HEK293 (cell line): ENCODE data around the gene M1AP.

Source experiments
- CTCF ChIA-PET: fragments of 350-600 bp; formaldehyde crosslinking; extraction: SDS; loops from one replicate; lab custom pipeline; 2021; ENCODE audit warnings: antibody characterized with exemption; lab: Yijun Ruan, JAX
- POLR2A ChIA-PET: fragments of 300-600 bp; formaldehyde crosslinking; extraction: SDS; loops from one replicate; lab custom pipeline; 2020; ENCODE audit warnings: antibody characterized with exemption, inconsistent platforms; lab: Yijun Ruan, JAX
- H3K27ac ChIP-seq: fragments of 200-500 bp; sonication (Bioruptor generic); 2 replicates; pipeline ENCODE4 v1.5.1; 2014; ENCODE audit warnings: low read depth, low read length, control low read depth, inconsistent platforms; ENCODE audit errors: extremely low read depth
- H3K36me3 ChIP-seq, 2 experiments: fragments of 200-500 bp in 1 of 2; sonication (Bioruptor generic) in 1 of 2; 1 replicate in 1 of 2; 2 replicates in 1 of 2; pipeline ENCODE4 v1.5.1; 2014 to 2017; ENCODE audit warnings: inconsistent platforms in 2 of 2, low read length in 2 of 2; ENCODE audit not compliant: control insufficient read depth in 2 of 2, insufficient read depth in 1 of 2
- H3K4me1 ChIP-seq: fragments of 200-500 bp; sonication (Bioruptor generic); 2 replicates; pipeline ENCODE4 v1.5.1; 2014; ENCODE audit warnings: mild to moderate bottlenecking, low read length, inconsistent platforms; ENCODE audit not compliant: control insufficient read depth, insufficient read depth
- H3K4me3 ChIP-seq: 2 replicates; pipeline ENCODE4 v1.5.1; 2011; ENCODE audit warnings: low read depth, mild to moderate bottlenecking, control low read depth, low read length, moderate library complexity
- H3K9me3 ChIP-seq: fragments of 200-500 bp; sonication (Bioruptor generic); 2 replicates; pipeline ENCODE4 v1.5.1; 2014; ENCODE audit warnings: low read depth, low read length, inconsistent platforms; ENCODE audit not compliant: control insufficient read depth, insufficient read depth
- BCL6B ChIP-seq: fragments of 450-650 bp; formaldehyde crosslinking; IDR thresholded peaks from 2 replicates; pipeline ENCODE4 v1.5.1; 2017; ENCODE audit warnings: missing biosample characterization, missing genetic modification characterization
- HOXD13 ChIP-seq: sonication (generic); formaldehyde crosslinking; IDR thresholded peaks from 2 replicates; pipeline ENCODE4 v1.8.0; 2022; ENCODE audit warnings: missing genetic modification reagents, borderline replicate concordance
- KLF8 ChIP-seq: fragments of 450-650 bp; formaldehyde crosslinking; IDR thresholded peaks from 2 replicates; pipeline ENCODE4 v1.5.1; 2016; ENCODE audit warnings: missing biosample characterization, missing genetic modification characterization
- OSR2 ChIP-seq: fragments of 450-650 bp; formaldehyde crosslinking; IDR thresholded peaks from 2 replicates; pipeline ENCODE4 v1.5.1; 2016; ENCODE audit warnings: missing biosample characterization, missing genetic modification characterization
- PATZ1 ChIP-seq: fragments of 450-650 bp; formaldehyde crosslinking; IDR thresholded peaks from 2 replicates; pipeline ENCODE4 v1.5.1; 2016; ENCODE audit warnings: missing biosample characterization, missing genetic modification characterization
- TRIM28 ChIP-seq: IDR thresholded peaks from 2 replicates; pipeline ENCODE4 v1.6.1; 2011; ENCODE audit warnings: low read length, control low read depth, borderline replicate concordance
- WT1 ChIP-seq: fragments of 450-650 bp; formaldehyde crosslinking; IDR thresholded peaks from 2 replicates; pipeline ENCODE4 v1.5.1; 2016; ENCODE audit warnings: missing biosample characterization, missing genetic modification characterization
- ZBTB49 ChIP-seq: fragments of 450-650 bp; formaldehyde crosslinking; IDR thresholded peaks from 2 replicates; pipeline ENCODE4 v1.5.1; 2016; ENCODE audit warnings: missing biosample characterization, missing genetic modification characterization, low read depth
- ZFP37 ChIP-seq: fragments of 450-650 bp; formaldehyde crosslinking; IDR thresholded peaks from 2 replicates; pipeline ENCODE4 v1.5.1; 2016; ENCODE audit warnings: missing biosample characterization, missing genetic modification characterization
- ZNF184 ChIP-seq: fragments of 450-650 bp; IDR thresholded peaks from 2 replicates; pipeline ENCODE4 v1.5.1; 2018; ENCODE audit warnings: missing biosample characterization, mild to moderate bottlenecking, missing genetic modification characterization
- ZNF221 ChIP-seq: fragments of 450-650 bp; formaldehyde crosslinking; IDR thresholded peaks from 2 replicates; pipeline ENCODE4 v1.5.1; 2017; ENCODE audit warnings: missing biosample characterization, missing genetic modification characterization, borderline replicate concordance
- ZNF23 ChIP-seq: fragments of 450-650 bp; formaldehyde crosslinking; IDR thresholded peaks from 2 replicates; pipeline ENCODE4 v1.5.1; 2016; ENCODE audit warnings: missing biosample characterization, missing genetic modification characterization, borderline replicate concordance
- ZNF335 ChIP-seq: fragments of 450-650 bp; formaldehyde crosslinking; conservative IDR thresholded peaks from 2 replicates; pipeline ENCODE4 v1.5.1; 2016; ENCODE audit warnings: missing biosample characterization, missing genetic modification characterization
- ZNF426 ChIP-seq: fragments of 450-650 bp; formaldehyde crosslinking; IDR thresholded peaks from 2 replicates; pipeline ENCODE4 v1.5.1; 2017; ENCODE audit warnings: missing biosample characterization, missing genetic modification characterization, mild to moderate bottlenecking, inconsistent platforms, moderate library complexity
- ZNF473 ChIP-seq: fragments of 450-650 bp; formaldehyde crosslinking; IDR thresholded peaks from 2 replicates; pipeline ENCODE4 v1.5.1; 2017; ENCODE audit warnings: missing biosample characterization, missing genetic modification characterization
- ZNF548 ChIP-seq: fragments of 450-650 bp; formaldehyde crosslinking; IDR thresholded peaks from 2 replicates; pipeline ENCODE4 v1.5.1; 2016; ENCODE audit warnings: missing biosample characterization, missing genetic modification characterization
- ZNF549 ChIP-seq: fragments of 450-650 bp; IDR thresholded peaks from 2 replicates; pipeline ENCODE4 v1.5.1; 2018; ENCODE audit warnings: missing biosample characterization, missing genetic modification characterization, mild to moderate bottlenecking, inconsistent platforms, moderate library complexity
- ZNF555 ChIP-seq: fragments of 450-650 bp; formaldehyde crosslinking; conservative IDR thresholded peaks from 2 replicates; pipeline ENCODE4 v1.5.1; 2017; ENCODE audit warnings: missing biosample characterization, mild to moderate bottlenecking, missing genetic modification characterization, inconsistent platforms
- ZNF621 ChIP-seq: fragments of 450-650 bp; formaldehyde crosslinking; IDR thresholded peaks from 2 replicates; pipeline ENCODE4 v1.5.1; 2017; ENCODE audit warnings: missing biosample characterization, missing genetic modification characterization
- ZNF664 ChIP-seq: fragments of 450-650 bp; formaldehyde crosslinking; IDR thresholded peaks from 2 replicates; pipeline ENCODE4 v1.5.1; 2016; ENCODE audit warnings: missing biosample characterization, missing genetic modification characterization
- ZNF76 ChIP-seq: fragments of 450-650 bp; formaldehyde crosslinking; IDR thresholded peaks from 2 replicates; pipeline ENCODE4; 2016; ENCODE audit warnings: low read depth, missing biosample characterization, missing genetic modification characterization, borderline replicate concordance
- ZNF785 ChIP-seq: fragments of 450-650 bp; formaldehyde crosslinking; IDR thresholded peaks from 2 replicates; pipeline ENCODE4 v1.5.1; 2016; ENCODE audit warnings: missing biosample characterization, missing genetic modification characterization
- ZSCAN16 ChIP-seq: fragments of 450-650 bp; formaldehyde crosslinking; IDR thresholded peaks from 2 replicates; pipeline ENCODE4 v1.5.1; 2016; ENCODE audit warnings: missing biosample characterization, missing genetic modification characterization
- ZSCAN18 ChIP-seq: fragments of 450-650 bp; formaldehyde crosslinking; IDR thresholded peaks from 2 replicates; pipeline ENCODE4 v1.5.1; 2016; ENCODE audit warnings: missing biosample characterization, missing genetic modification characterization
- ZSCAN5A ChIP-seq: fragments of 450-650 bp; formaldehyde crosslinking; IDR thresholded peaks from 2 replicates; pipeline ENCODE4 v1.5.1; 2016; ENCODE audit warnings: missing biosample characterization, missing genetic modification characterization

The M1AP gene

GRCh38 chr2:74536166-74536950, 111.8 kb downstream of the M1AP start (continued):
- TF ChIP-seq ZNF785 (tag by site-specific recombination) = no peak
- no peak for TF ChIP-seq ZNF221 (tag by site-specific recombination)
- no peak for TF ChIP-seq ZSCAN16 (tag by site-specific recombination)

- CTCF ChIA-PET = no interaction called here
- POLR2A ChIA-PET = no interaction called here
- Histone ChIP-seq H3K27ac (no peak overlapping the region), H3K9me3 (no peaks in the 10 kb centered on the region), H3K36me3 (peaks cover 0 to 38% of the 10 kb centered on the region in 2 experiments; a peak in 1 of 3 replicates), H3K4me1 (no peaks in the 10 kb centered on the region), H3K4me3 (no peak overlapping the region)
- TF ChIP-seq ZNF549 (tag by site-specific recombination) (no peak), WT1 (tag by site-specific recombination) (no peak), ZSCAN5A (tag by site-specific recombination) (no peak), KLF8 (tag by site-specific recombination) (no peak), HOXD13 (no peak), ZNF23 (no peak), ZNF555 (tag by site-specific recombination) (no peak), ZNF76 (no peak), BCL6B (no peak), ZNF184 (tag by site-specific recombination) (no peak), ZBTB49 (tag by site-specific recombination) (no peak), ZFP37 (tag by site-specific recombination) (no peak)
These were observed 112.6 kb downstream of the M1AP start for GRCh38 chr2:74535440-74535965.

GRCh38 chr2:74534411-74534810, 113.7 kb downstream of the M1AP start:
- no peak overlapping the region for H3K4me3 ChIP-seq
- ChIA-PET CTCF (interaction anchor here (4.1 to 4.3 kb wide), 2 partner anchors 53 kb away, joined by 30 to 34 read pairs; partner anchors contain the start of genes CCDC142 and TTC31), POLR2A (no interaction called here)
- H3K4me1 ChIP-seq = no peaks in the 10 kb centered on the region
- H3K27ac ChIP-seq = no peak overlapping the region
- peaks cover 0 to 38% of the 10 kb centered on the region in 2 experiments; a peak in 1 of 3 replicates for H3K36me3 ChIP-seq
- no peaks in the 10 kb centered on the region for H3K9me3 ChIP-seq
- TF ChIP-seq ZSCAN18 (no peak), PATZ1 (no peak), TRIM28 (no peak), ZNF473 (tag by site-specific recombination) (no peak), ZNF335 (tag by site-specific recombination) (no peak), ZNF221 (tag by site-specific recombination) (no peak), ZNF664 (no peak), ZNF548 (tag by site-specific recombination) (no peak), OSR2 (tag by site-specific recombination) (no peak), ZNF621 (tag by site-specific recombination) (no peak), ZNF426 (tag by site-specific recombination) (no peak)
